HepG2 (cell line): ENCODE measurements around the gene FAM174C. TPM values are rescaled to one million over a fixed set of nuclear protein-coding genes. Genes with fewer than 3 reads are reported as not detected.

Experiments
- DRAP1 ChIP-seq: IDR thresholded peaks from 2 replicates; pipeline ENCODE4 v1.6.1; 2016; ENCODE audit warnings: missing genetic modification reagents, missing compliant biosample characterization
- FOXK2 ChIP-seq: fragments of 450-650 bp; IDR thresholded peaks from 2 replicates; pipeline ENCODE4 v1.6.1; 2016
- HHEX ChIP-seq: IDR thresholded peaks from 2 replicates; pipeline ENCODE4 v1.6.1; 2016; ENCODE audit warnings: control low read depth
- IRF1 ChIP-seq: sonication (generic); formaldehyde crosslinking; IDR thresholded peaks from 2 replicates; pipeline ENCODE4 v1.4.0; 2020; ENCODE audit warnings: low read depth, mild to moderate bottlenecking, missing genetic modification reagents
- LCORL ChIP-seq, 2 experiments: fragments of 450-650 bp in 1 of 2; sonication (generic) in 1 of 2; formaldehyde crosslinking in 1 of 2; IDR thresholded peaks; 2 replicates each; pipeline versions ENCODE4 v1.5.0 to v1.6.1; 2017 to 2020; ENCODE audit warnings: antibody characterized with exemption in 1 of 2, missing genetic modification reagents in 1 of 2
- NBN ChIP-seq: fragments of 450-650 bp; conservative IDR thresholded peaks from 2 replicates; pipeline ENCODE4 v1.6.1; 2017
- NFKBIZ ChIP-seq: IDR thresholded peaks from 2 replicates; pipeline ENCODE4 v1.6.1; 2018; ENCODE audit warnings: missing genetic modification reagents, missing compliant biosample characterization
- PAF1 ChIP-seq: IDR thresholded peaks from 2 replicates; pipeline ENCODE4 v1.6.1; 2016; ENCODE audit warnings: missing genetic modification reagents, missing compliant biosample characterization
- PHF20 ChIP-seq: sonication (generic); formaldehyde crosslinking; IDR thresholded peaks from 2 replicates; pipeline ENCODE4 v1.5.0; 2020; ENCODE audit warnings: mild to moderate bottlenecking, missing genetic modification reagents
- SNAI1 ChIP-seq: sonication (generic); formaldehyde crosslinking; IDR thresholded peaks from 2 replicates; pipeline ENCODE4 v1.5.0; 2020; ENCODE audit warnings: mild to moderate bottlenecking, missing genetic modification reagents, borderline replicate concordance
- SP140L ChIP-seq: sonication (generic); formaldehyde crosslinking; IDR thresholded peaks from 2 replicates; pipeline ENCODE4 v1.4.0; 2020; ENCODE audit warnings: missing genetic modification reagents, borderline replicate concordance
- SPEN ChIP-seq: sonication (generic); formaldehyde crosslinking; IDR thresholded peaks from 2 replicates; pipeline ENCODE4 v1.5.1; 2020; ENCODE audit warnings: low read depth, mild to moderate bottlenecking, missing genetic modification reagents
- SRSF9 ChIP-seq: fragments of 200-400 bp; formaldehyde crosslinking; IDR thresholded peaks from 2 replicates; pipeline ENCODE4 v1.6.1; 2018; ENCODE audit warnings: borderline replicate concordance, mild to moderate bottlenecking, low read depth, low read length; ENCODE audit not compliant: insufficient read depth, poor library complexity, severe bottlenecking
- ZFP36L1 ChIP-seq: sonication (generic); formaldehyde crosslinking; IDR thresholded peaks from 2 replicates; pipeline ENCODE4 v1.8.0; 2022; ENCODE audit warnings: mild to moderate bottlenecking, missing genetic modification reagents, moderate library complexity
- ZNF17 ChIP-seq: sonication (generic); formaldehyde crosslinking; IDR thresholded peaks from 2 replicates; pipeline ENCODE4 v1.5.0; 2020; ENCODE audit warnings: mild to moderate bottlenecking, missing genetic modification reagents
- ZNF18 ChIP-seq: sonication (generic); formaldehyde crosslinking; IDR thresholded peaks from 2 replicates; pipeline ENCODE4 v1.8.0; 2022; ENCODE audit warnings: mild to moderate bottlenecking, missing genetic modification reagents; ENCODE audit not compliant: insufficient replicate concordance
- ZNF468 ChIP-seq: sonication (generic); formaldehyde crosslinking; IDR thresholded peaks from 2 replicates; pipeline ENCODE4 v1.8.0; 2022; ENCODE audit warnings: mild to moderate bottlenecking, moderate library complexity, missing genetic modification reagents
- ZNF670 ChIP-seq: sonication (generic); formaldehyde crosslinking; IDR thresholded peaks from 2 replicates; pipeline ENCODE4 v1.8.0; 2022; ENCODE audit warnings: mild to moderate bottlenecking, missing genetic modification reagents, borderline replicate concordance
- polyA plus RNA-seq, 8 experiments: library from polyadenylated mRNA; depleted of rRNA in 3 of 8; stranded (reverse) in 7 of 8; unstranded in 1 of 8; fragments of >200 nt; fragmentation: Illumina TruSeq in 4 of 8; extraction: Trizol in 4 of 8; gene quantifications; 2 replicates each; pipeline versions ENCODE4 v1.2.1 to v1.2.3, GENCODE V29; 2011 to 2016; ENCODE audit warnings: low read depth in 4 of 8, missing spikeins in 1 of 8, mixed read lengths in 1 of 8; ENCODE audit not compliant: insufficient read depth in 1 of 8
- total RNA-seq, 5 experiments: library from RNA; depleted of rRNA; stranded (reverse); fragments of >200 nt; fragmentation: Illumina TruSeq; extraction: Trizol; gene quantifications; 2 replicates each; pipeline ENCODE4 v1.2.3, GENCODE V29; 2016; ENCODE audit warnings: low read depth in 1 of 5
- TF ChIP-seq, protein P1 (sequence below): sonication (generic); formaldehyde crosslinking; IDR thresholded peaks from 2 replicates; pipeline ENCODE4 v1.5.0; 2020; ENCODE audit warnings: mild to moderate bottlenecking, missing genetic modification reagents, borderline replicate concordance

The FAM174C gene
- total and polyA plus RNA-seq, 2 of the 13 experiments (the other 11 are each of a cell fraction or from before 2014, with no cell fraction given) = 19.5 to 31.3 TPM

- TF ChIP-seq, protein P1, sequence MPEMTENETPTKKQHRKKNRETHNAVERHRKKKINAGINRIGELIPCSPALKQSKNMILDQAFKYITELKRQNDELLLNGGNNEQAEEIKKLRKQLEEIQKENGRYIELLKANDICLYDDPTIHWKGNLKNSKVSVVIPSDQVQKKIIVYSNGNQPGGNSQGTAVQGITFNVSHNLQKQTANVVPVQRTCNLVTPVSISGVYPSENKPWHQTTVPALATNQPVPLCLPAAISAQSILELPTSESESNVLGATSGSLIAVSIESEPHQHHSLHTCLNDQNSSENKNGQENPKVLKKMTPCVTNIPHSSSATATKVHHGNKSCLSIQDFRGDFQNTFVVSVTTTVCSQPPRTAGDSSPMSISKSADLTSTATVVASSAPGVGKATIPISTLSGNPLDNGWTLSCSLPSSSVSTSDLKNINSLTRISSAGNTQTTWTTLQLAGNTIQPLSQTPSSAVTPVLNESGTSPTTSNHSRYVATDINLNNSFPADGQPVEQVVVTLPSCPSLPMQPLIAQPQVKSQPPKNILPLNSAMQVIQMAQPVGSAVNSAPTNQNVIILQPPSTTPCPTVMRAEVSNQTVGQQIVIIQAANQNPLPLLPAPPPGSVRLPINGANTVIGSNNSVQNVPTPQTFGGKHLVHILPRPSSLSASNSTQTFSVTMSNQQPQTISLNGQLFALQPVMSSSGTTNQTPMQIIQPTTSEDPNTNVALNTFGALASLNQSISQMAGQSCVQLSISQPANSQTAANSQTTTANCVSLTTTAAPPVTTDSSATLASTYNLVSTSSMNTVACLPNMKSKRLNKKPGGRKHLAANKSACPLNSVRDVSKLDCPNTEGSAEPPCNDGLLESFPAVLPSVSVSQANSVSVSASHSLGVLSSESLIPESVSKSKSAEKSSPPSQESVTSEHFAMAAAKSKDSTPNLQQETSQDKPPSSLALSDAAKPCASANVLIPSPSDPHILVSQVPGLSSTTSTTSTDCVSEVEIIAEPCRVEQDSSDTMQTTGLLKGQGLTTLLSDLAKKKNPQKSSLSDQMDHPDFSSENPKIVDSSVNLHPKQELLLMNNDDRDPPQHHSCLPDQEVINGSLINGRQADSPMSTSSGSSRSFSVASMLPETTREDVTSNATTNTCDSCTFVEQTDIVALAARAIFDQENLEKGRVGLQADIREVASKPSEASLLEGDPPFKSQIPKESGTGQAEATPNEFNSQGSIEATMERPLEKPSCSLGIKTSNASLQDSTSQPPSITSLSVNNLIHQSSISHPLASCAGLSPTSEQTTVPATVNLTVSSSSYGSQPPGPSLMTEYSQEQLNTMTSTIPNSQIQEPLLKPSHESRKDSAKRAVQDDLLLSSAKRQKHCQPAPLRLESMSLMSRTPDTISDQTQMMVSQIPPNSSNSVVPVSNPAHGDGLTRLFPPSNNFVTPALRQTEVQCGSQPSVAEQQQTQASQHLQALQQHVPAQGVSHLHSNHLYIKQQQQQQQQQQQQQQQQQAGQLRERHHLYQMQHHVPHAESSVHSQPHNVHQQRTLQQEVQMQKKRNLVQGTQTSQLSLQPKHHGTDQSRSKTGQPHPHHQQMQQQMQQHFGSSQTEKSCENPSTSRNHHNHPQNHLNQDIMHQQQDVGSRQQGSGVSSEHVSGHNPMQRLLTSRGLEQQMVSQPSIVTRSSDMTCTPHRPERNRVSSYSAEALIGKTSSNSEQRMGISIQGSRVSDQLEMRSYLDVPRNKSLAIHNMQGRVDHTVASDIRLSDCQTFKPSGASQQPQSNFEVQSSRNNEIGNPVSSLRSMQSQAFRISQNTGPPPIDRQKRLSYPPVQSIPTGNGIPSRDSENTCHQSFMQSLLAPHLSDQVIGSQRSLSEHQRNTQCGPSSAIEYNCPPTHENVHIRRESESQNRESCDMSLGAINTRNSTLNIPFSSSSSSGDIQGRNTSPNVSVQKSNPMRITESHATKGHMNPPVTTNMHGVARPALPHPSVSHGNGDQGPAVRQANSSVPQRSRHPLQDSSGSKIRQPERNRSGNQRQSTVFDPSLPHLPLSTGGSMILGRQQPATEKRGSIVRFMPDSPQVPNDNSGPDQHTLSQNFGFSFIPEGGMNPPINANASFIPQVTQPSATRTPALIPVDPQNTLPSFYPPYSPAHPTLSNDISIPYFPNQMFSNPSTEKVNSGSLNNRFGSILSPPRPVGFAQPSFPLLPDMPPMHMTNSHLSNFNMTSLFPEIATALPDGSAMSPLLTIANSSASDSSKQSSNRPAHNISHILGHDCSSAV (CRISPR knock-in tag) = no peak
- no peak for TF ChIP-seq ZNF17
- no peak; the same call in 1 of the 2 replicates for TF ChIP-seq PHF20 (CRISPR knock-in tag)
- TF ChIP-seq FOXK2 = no peak
- peak; percentile 87 for TF ChIP-seq ZNF670 (CRISPR knock-in tag)
- TF ChIP-seq ZNF18 = no peak
- TF ChIP-seq SRSF9 = no peak
- peak; percentile 71 for TF ChIP-seq SNAI1
- TF ChIP-seq SP140L (CRISPR knock-in tag) = no peak
- TF ChIP-seq HHEX = no peak
- no peak for TF ChIP-seq IRF1 (CRISPR knock-in tag)
- peak; percentile 81; the same call in 1 of the 2 replicates for TF ChIP-seq NFKBIZ (CRISPR knock-in tag)
- TF ChIP-seq ZFP36L1 (CRISPR knock-in tag) = 0 out of 2 replicates have a peak, but pooled peaks have one; percentile 63
- no peak for TF ChIP-seq NBN
- peak; percentile 40; the same call in 1 of the 2 replicates for TF ChIP-seq SPEN (CRISPR knock-in tag)
- peak; percentile 94 for TF ChIP-seq DRAP1 (CRISPR knock-in tag)
- TF ChIP-seq PAF1 = no peak
- no peak for TF ChIP-seq LCORL (IDR thresholded peaks at IDR 0.05)
- TF ChIP-seq LCORL (CRISPR knock-in tag; IDR thresholded peaks at IDR 0.05) = 0 out of 2 replicates have a peak, but pooled peaks have one; percentile 30
- no peak for TF ChIP-seq ZNF468 (CRISPR knock-in tag)
Observed at GRCh38 chr19:1248139-1248785, 27.1 kb upstream of the FAM174C start, which contains the start of gene MIDN (continued).
